GM12892 (cell line): Measurements from ENCODE around the gene FOXP2.

Source experiments
- POLR2A ChIP-seq: IDR thresholded peaks from 2 replicates; pipeline ENCODE4 v1.6.1; 2011; ENCODE audit warnings: low read depth, low read length, control low read depth
- POLR2AphosphoS5 ChIP-seq: IDR thresholded peaks from 2 replicates; pipeline ENCODE4 v1.6.1; 2011; ENCODE audit warnings: low read depth, low read length, control low read depth

- no peak for TF ChIP-seq POLR2A
- TF ChIP-seq POLR2AphosphoS5 = no peak
Measured at GRCh38 chr7:114375907-114376306, 38.7 kb upstream of the FOXP2 start.
